GM12864 (cell line): Measurements from ENCODE around the gene ANKRD33.

Source experiments
- DNase-seq: peaks from one replicate; pipeline ENCODE4 v3.0.0-alpha.2; 2011; ENCODE audit warnings: low read depth
- H3K4me3 ChIP-seq: 2 replicates; pipeline ENCODE4 v1.5.1; 2011; ENCODE audit warnings: mild to moderate bottlenecking, low read depth, low read length, control low read depth
- CTCF ChIP-seq: IDR thresholded peaks from 2 replicates; pipeline ENCODE4 v1.5.1; 2011; ENCODE audit warnings: low read depth, mild to moderate bottlenecking, moderate library complexity, low read length, control low read depth, inconsistent platforms; ENCODE audit errors: missing control alignments

ANKRD33 gene

GRCh38 chr12:51871126-51871525, 16.8 kb upstream of the ANKRD33 start:
- TF ChIP-seq CTCF: no peak
- no peak overlapping the region for H3K4me3 ChIP-seq
- DNase-seq: no peak

GRCh38 chr12:51871918-51872688, 15.8 kb upstream of the ANKRD33 start:
- no peak overlapping the region for H3K4me3 ChIP-seq
- no peak for TF ChIP-seq CTCF
- no peak for DNase-seq

DNA sequence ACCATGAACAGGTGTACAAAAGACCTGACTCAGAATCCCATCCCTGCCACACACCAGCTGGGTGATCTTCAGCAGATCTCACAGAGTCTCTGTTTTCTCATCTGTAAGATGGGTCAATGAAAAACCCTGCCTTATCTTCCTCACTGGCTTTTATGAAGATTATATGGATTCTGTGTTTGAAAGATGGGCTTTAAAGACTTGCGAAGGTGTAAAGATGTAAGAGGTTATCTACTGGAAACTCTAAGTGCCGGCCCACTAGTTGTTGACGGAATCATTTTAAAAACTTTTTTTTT, 15.3 kb upstream of the ANKRD33 start:
- H3K4me3 ChIP-seq: no peak overlapping the region
- TF ChIP-seq CTCF: no peak
- no peak for DNase-seq

DNA sequence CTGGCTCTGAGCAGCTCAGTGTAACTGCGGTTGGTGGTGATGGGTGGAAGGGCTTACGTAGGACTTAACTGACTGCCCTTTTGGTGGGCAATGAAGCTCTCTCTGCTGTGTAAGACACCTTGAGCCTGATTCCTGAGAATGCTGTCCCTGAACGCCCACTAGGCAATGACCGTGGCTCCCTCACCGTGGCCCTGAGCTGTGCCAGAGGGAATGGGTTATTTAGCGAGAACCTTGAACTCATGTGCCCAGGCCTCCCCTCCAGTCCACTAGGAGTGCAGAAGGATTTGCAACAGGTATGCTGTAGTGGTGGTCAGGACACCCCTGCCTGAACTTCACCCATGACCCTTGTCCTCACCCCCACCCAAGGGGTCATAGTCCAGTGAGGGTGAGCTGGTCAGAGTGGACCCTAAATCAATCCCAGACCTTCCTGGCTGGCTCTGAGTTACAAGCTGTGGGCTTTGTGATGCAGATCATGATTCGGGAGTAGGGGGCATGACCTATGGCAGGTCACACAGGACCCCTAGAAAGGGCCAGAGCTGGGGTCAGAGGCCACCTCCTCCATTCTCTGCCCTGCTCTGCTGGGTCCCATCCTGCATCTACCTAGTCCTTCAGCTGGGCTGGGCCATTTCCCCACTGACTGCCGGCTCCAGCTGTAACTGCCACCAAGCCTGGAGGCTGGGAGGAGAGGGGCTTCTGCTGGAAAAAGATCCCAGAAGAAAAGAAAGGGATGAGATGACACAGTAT, 14.5 kb upstream of the ANKRD33 start:
- TF ChIP-seq CTCF: no peak
- DNase-seq: no peak
- no peak overlapping the region for H3K4me3 ChIP-seq

- no peak for DNase-seq
- no peak overlapping the region for H3K4me3 ChIP-seq
- TF ChIP-seq CTCF: no peak
Observed at GRCh38 chr12:51874000-51874399, 13.9 kb upstream of the ANKRD33 start.

GRCh38 chr12:51874486-51874885, 13.4 kb upstream of the ANKRD33 start:
- DNase-seq: no peak
- H3K4me3 ChIP-seq: no peak overlapping the region

More at GRCh38 chr12:51874486-51874885, 13.4 kb upstream of the ANKRD33 start:
- no peak for TF ChIP-seq CTCF
